ENCODE data around the gene AHRR.
A peak's percentile ranks its signal among the peaks of the same experiment; 100 is the strongest.
"Not testable (repeated sequence)": the region's sequence is repeated elsewhere in the genome, so short reads cannot be mapped to it uniquely, and the experiment has no call there.

Gene AHRR

GRCh38 chr5:402615-403359, 81.3 kb downstream of the AHRR start:
- Histone ChIP-seq H3K27me3 (ENCODE audit: control insufficient read depth in 1 of 2, insufficient read depth in 2 of 2, low read length in 2 of 2) (peaks cover 7 to 8% of the 10 kb centered on the region in 2 donors), H3K36me3 (ENCODE audit: control insufficient read depth in 2 of 2, insufficient read depth in 2 of 2, low read length in 2 of 2) (no peaks in the 10 kb centered on the region), H3K27ac (ENCODE audit: low read length) (no peak overlapping the region), H3K9me3 (ENCODE audit: control insufficient read depth in 2 of 2, low read length in 2 of 2) (no peaks in the 10 kb centered on the region), H3K4me1 (ENCODE audit: control insufficient read depth, insufficient read depth, low read length) (peaks cover 11% of the 10 kb centered on the region), H3K4me3 (ENCODE audit: low read length in 2 of 2) (no peak overlapping the region), H3K9ac (ENCODE audit: low read length in 2 of 2) (no peak overlapping the region)

GRCh38 chr5:403995-404394, 82.5 kb downstream of the AHRR start:
- Histone ChIP-seq H3K9ac (ENCODE audit: low read length in 2 of 2) (no peak overlapping the region), H3K36me3 (ENCODE audit: control insufficient read depth in 2 of 2, insufficient read depth in 2 of 2, low read length in 2 of 2) (no peaks in the 10 kb centered on the region), H3K27ac (ENCODE audit: low read length) (no peak overlapping the region), H3K9me3 (ENCODE audit: control insufficient read depth in 2 of 2, low read length in 2 of 2) (no peaks in the 10 kb centered on the region), H3K4me3 (ENCODE audit: low read length in 2 of 2) (no peak overlapping the region), H3K27me3 (ENCODE audit: control insufficient read depth in 1 of 2, insufficient read depth in 2 of 2, low read length in 2 of 2) (peaks cover 4 to 8% of the 10 kb centered on the region in 2 donors), H3K4me1 (ENCODE audit: control insufficient read depth, insufficient read depth, low read length) (peaks cover 11% of the 10 kb centered on the region)

- Histone ChIP-seq H3K9ac (ENCODE audit: low read length in 2 of 2) (no peak overlapping the region), H3K36me3 (ENCODE audit: control insufficient read depth in 2 of 2, insufficient read depth in 2 of 2, low read length in 2 of 2) (no peaks in the 10 kb centered on the region), H3K9me3 (ENCODE audit: control insufficient read depth in 2 of 2, low read length in 2 of 2) (no peaks in the 10 kb centered on the region), H3K27ac (ENCODE audit: low read length) (no peak overlapping the region), H3K4me3 (ENCODE audit: low read length in 2 of 2) (no peak overlapping the region), H3K4me1 (ENCODE audit: control insufficient read depth, insufficient read depth, low read length) (peaks cover 6% of the 10 kb centered on the region), H3K27me3 (ENCODE audit: control insufficient read depth in 1 of 2, insufficient read depth in 2 of 2, low read length in 2 of 2) (peaks cover 4 to 8% of the 10 kb centered on the region in 2 donors)
Observed at GRCh38 chr5:404666-405241, 83.2 kb downstream of the AHRR start.

- no peak overlapping the region for H3K9ac ChIP-seq (ENCODE audit: low read length in 2 of 2)
- no peaks in the 10 kb centered on the region for H3K9me3 ChIP-seq (ENCODE audit: control insufficient read depth in 2 of 2, low read length in 2 of 2)
- H3K36me3 ChIP-seq (ENCODE audit: control insufficient read depth in 2 of 2, insufficient read depth in 2 of 2, low read length in 2 of 2), result no peaks in the 10 kb centered on the region
- peaks cover 4 to 8% of the 10 kb centered on the region in 2 donors for H3K27me3 ChIP-seq (ENCODE audit: control insufficient read depth in 1 of 2, insufficient read depth in 2 of 2, low read length in 2 of 2)
- no peak overlapping the region for H3K27ac ChIP-seq (ENCODE audit: low read length)
- no peak overlapping the region for H3K4me3 ChIP-seq (ENCODE audit: low read length in 2 of 2)
- no peaks in the 10 kb centered on the region for H3K4me1 ChIP-seq (ENCODE audit: control insufficient read depth, insufficient read depth, low read length)
Observed at GRCh38 chr5:405421-405820, 83.9 kb downstream of the AHRR start.

GRCh38 chr5:406041-406440, 84.5 kb downstream of the AHRR start:
- peaks cover 2 to 4% of the 10 kb centered on the region in 2 donors for H3K27me3 ChIP-seq (ENCODE audit: control insufficient read depth in 1 of 2, insufficient read depth in 2 of 2, low read length in 2 of 2)
- H3K9ac ChIP-seq (ENCODE audit: low read length in 2 of 2), result no peak overlapping the region
- no peak overlapping the region for H3K27ac ChIP-seq (ENCODE audit: low read length)
- no peaks in the 10 kb centered on the region for H3K36me3 ChIP-seq (ENCODE audit: control insufficient read depth in 2 of 2, insufficient read depth in 2 of 2, low read length in 2 of 2)
- H3K4me3 ChIP-seq (ENCODE audit: low read length in 2 of 2), result no peak overlapping the region
- H3K4me1 ChIP-seq (ENCODE audit: control insufficient read depth, insufficient read depth, low read length), result no peaks in the 10 kb centered on the region
- H3K9me3 ChIP-seq (ENCODE audit: control insufficient read depth in 2 of 2, low read length in 2 of 2), result no peaks in the 10 kb centered on the region

- H3K36me3 ChIP-seq (ENCODE audit: control insufficient read depth in 2 of 2, insufficient read depth in 2 of 2, low read length in 2 of 2), result no peaks in the 10 kb centered on the region
- H3K27ac ChIP-seq (ENCODE audit: low read length), result no peak overlapping the region
- H3K27me3 ChIP-seq (ENCODE audit: control insufficient read depth in 1 of 2, insufficient read depth in 2 of 2, low read length in 2 of 2), result peaks cover 0 to 2% of the 10 kb centered on the region in 2 donors
Observed at GRCh38 chr5:407051-407450, 85.5 kb downstream of the AHRR start.

GRCh38 chr5:407801-408268, 86.3 kb downstream of the AHRR start:
- H3K36me3 ChIP-seq (ENCODE audit: control insufficient read depth in 2 of 2, insufficient read depth in 2 of 2, low read length in 2 of 2), result no peaks in the 10 kb centered on the region
- H3K9ac ChIP-seq (ENCODE audit: low read length in 2 of 2), result no peak overlapping the region
- H3K27ac ChIP-seq (ENCODE audit: low read length), result no peak overlapping the region
- H3K4me3 ChIP-seq (ENCODE audit: low read length in 2 of 2), result no peak overlapping the region
- no peaks in the 10 kb centered on the region for H3K9me3 ChIP-seq (ENCODE audit: control insufficient read depth in 2 of 2, low read length in 2 of 2)
- H3K4me1 ChIP-seq (ENCODE audit: control insufficient read depth, insufficient read depth, low read length), result no peaks in the 10 kb centered on the region
- H3K27me3 ChIP-seq (ENCODE audit: control insufficient read depth in 1 of 2, insufficient read depth in 2 of 2, low read length in 2 of 2), result peaks cover 0 to 2% of the 10 kb centered on the region in 2 donors

More at GRCh38 chr5:407051-407450, 85.5 kb downstream of the AHRR start:
- no peak overlapping the region for H3K4me3 ChIP-seq (ENCODE audit: low read length in 2 of 2)
- no peaks in the 10 kb centered on the region for H3K9me3 ChIP-seq (ENCODE audit: control insufficient read depth in 2 of 2, low read length in 2 of 2)
- H3K4me1 ChIP-seq (ENCODE audit: control insufficient read depth, insufficient read depth, low read length), result no peaks in the 10 kb centered on the region
- H3K9ac ChIP-seq (ENCODE audit: low read length in 2 of 2), result no peak overlapping the region

GRCh38 chr5:410911-411517, 89.5 kb downstream of the AHRR start:
- Histone ChIP-seq H3K4me3 (ENCODE audit: low read length in 2 of 2) (no peak overlapping the region), H3K9ac (ENCODE audit: low read length in 2 of 2) (no peak overlapping the region), H3K9me3 (ENCODE audit: control insufficient read depth in 2 of 2, low read length in 2 of 2) (no peaks in the 10 kb centered on the region), H3K36me3 (ENCODE audit: control insufficient read depth in 2 of 2, insufficient read depth in 2 of 2, low read length in 2 of 2) (no peaks in the 10 kb centered on the region), H3K27me3 (ENCODE audit: control insufficient read depth in 1 of 2, insufficient read depth in 2 of 2, low read length in 2 of 2) (peaks cover 0 to 2% of the 10 kb centered on the region in 2 donors), H3K4me1 (ENCODE audit: control insufficient read depth, insufficient read depth, low read length) (no peaks in the 10 kb centered on the region), H3K27ac (ENCODE audit: low read length) (no peak overlapping the region)

GRCh38 chr5:411728-412127, 90.2 kb downstream of the AHRR start:
- H3K27me3 ChIP-seq (ENCODE audit: control insufficient read depth in 1 of 2, insufficient read depth in 2 of 2, low read length in 2 of 2), result peaks cover 0 to 2% of the 10 kb centered on the region in 2 donors
- H3K9me3 ChIP-seq (ENCODE audit: control insufficient read depth in 2 of 2, low read length in 2 of 2), result no peaks in the 10 kb centered on the region
- H3K27ac ChIP-seq (ENCODE audit: low read length), result no peak overlapping the region
- no peaks in the 10 kb centered on the region for H3K4me1 ChIP-seq (ENCODE audit: control insufficient read depth, insufficient read depth, low read length)
- H3K36me3 ChIP-seq (ENCODE audit: control insufficient read depth in 2 of 2, insufficient read depth in 2 of 2, low read length in 2 of 2), result no peaks in the 10 kb centered on the region
- no peak overlapping the region for H3K9ac ChIP-seq (ENCODE audit: low read length in 2 of 2)
- H3K4me3 ChIP-seq (ENCODE audit: low read length in 2 of 2), result no peak overlapping the region

- Histone ChIP-seq H3K9ac (ENCODE audit: low read length in 2 of 2) (peak overlapping the region in 1 of 2 donors; percentile 90), H3K4me3 (ENCODE audit: low read length in 2 of 2) (peak overlapping the region in 1 of 2 donors; percentile 25)
- not testable (repeated sequence) for H3K27me3 ChIP-seq (ENCODE audit: control insufficient read depth in 1 of 2, insufficient read depth in 2 of 2, low read length in 2 of 2); H3K27ac ChIP-seq (ENCODE audit: low read length); H3K36me3 ChIP-seq (ENCODE audit: control insufficient read depth in 2 of 2, insufficient read depth in 2 of 2, low read length in 2 of 2); H3K9me3 ChIP-seq (ENCODE audit: control insufficient read depth in 2 of 2, low read length in 2 of 2); H3K4me1 ChIP-seq (ENCODE audit: control insufficient read depth, insufficient read depth, low read length)
Observed at GRCh38 chr5:414991-415927, 93.7 kb downstream of the AHRR start.

Measured in stomach smooth muscle (tissue), 2 donors.